Measurements from ENCODE around the gene DYRK2.
A peak's percentile ranks its signal among the peaks of the same experiment; 100 is the strongest.

DYRK2 gene

DNA sequence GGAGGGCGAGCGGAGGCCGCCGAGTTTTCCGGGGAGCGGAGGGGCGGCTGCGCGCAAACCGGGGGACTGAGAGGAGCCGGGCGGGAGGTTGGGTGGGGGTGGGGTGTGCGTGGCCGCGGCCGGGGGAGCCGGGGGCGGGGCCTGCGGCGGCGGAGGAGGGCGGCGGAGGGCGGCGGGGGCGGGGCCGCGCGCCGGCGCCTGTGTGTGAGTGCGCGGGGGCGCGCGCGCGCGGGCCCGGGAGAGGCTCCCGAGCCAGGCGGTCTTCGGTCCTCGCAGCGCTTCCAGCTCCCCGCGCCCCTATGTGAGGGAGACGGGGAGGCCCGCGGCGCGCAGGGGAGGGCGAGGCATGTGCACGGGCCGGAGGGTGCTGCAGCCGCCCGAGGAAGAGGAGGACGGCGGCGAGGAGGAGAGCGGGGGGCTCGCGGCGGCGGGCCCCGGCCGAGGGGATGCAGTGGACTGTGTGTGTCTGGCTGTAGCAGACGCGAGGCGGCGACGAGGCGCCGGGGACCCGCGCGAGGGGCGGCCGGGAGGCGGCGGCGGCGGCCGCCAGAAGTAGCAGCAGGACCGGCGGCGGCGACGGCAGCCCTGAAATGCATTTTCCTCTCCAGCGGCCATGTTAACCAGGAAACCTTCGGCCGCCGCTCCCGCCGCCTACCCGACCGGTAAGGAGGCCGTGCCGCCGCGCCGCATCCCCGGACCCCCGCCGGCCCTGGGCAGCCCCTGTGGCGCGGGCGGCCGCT is at the start of gene DYRK2:
Gene DYRK2 (plus strand): TSS at position 225 of the 740 bp plus-strand sequence. CDS start 389 bp downstream, at position 614.
- peak within 1 kb of the TSS; percentile 83 for H3K4me3 ChIP-seq (ENCODE audit: low read depth, low read length)
- TF ChIP-seq, protein P1, sequence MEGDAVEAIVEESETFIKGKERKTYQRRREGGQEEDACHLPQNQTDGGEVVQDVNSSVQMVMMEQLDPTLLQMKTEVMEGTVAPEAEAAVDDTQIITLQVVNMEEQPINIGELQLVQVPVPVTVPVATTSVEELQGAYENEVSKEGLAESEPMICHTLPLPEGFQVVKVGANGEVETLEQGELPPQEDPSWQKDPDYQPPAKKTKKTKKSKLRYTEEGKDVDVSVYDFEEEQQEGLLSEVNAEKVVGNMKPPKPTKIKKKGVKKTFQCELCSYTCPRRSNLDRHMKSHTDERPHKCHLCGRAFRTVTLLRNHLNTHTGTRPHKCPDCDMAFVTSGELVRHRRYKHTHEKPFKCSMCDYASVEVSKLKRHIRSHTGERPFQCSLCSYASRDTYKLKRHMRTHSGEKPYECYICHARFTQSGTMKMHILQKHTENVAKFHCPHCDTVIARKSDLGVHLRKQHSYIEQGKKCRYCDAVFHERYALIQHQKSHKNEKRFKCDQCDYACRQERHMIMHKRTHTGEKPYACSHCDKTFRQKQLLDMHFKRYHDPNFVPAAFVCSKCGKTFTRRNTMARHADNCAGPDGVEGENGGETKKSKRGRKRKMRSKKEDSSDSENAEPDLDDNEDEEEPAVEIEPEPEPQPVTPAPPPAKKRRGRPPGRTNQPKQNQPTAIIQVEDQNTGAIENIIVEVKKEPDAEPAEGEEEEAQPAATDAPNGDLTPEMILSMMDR (IDR thresholded peaks at IDR 0.05; ENCODE audit: low read depth, low read length) = no peak

DNA sequence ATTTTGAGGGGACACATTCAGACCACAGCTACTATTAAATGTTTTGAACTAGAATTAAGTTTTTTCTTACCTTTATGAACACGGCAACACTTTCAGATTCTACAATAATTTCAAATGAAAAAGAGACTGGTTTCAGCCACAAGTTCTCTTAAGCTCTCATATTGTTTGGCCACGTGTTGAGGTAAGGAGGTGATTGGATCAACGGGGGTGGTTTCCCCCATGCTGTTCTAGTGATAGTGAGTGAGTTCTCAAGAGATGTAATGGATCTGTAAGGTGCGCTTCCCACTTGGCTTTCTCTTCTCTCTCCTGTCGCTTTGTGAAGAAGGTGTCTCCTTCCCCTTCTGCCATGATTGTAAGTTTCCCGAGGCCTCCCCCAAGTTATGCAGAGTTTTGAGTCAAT is 48.9 kb upstream of the DYRK2 start:
- TF ChIP-seq, protein P1 (IDR thresholded peaks at IDR 0.05; ENCODE audit: low read depth, low read length) = no peak
- no peak overlapping the region for H3K4me3 ChIP-seq (ENCODE audit: low read depth, low read length)

DNA sequence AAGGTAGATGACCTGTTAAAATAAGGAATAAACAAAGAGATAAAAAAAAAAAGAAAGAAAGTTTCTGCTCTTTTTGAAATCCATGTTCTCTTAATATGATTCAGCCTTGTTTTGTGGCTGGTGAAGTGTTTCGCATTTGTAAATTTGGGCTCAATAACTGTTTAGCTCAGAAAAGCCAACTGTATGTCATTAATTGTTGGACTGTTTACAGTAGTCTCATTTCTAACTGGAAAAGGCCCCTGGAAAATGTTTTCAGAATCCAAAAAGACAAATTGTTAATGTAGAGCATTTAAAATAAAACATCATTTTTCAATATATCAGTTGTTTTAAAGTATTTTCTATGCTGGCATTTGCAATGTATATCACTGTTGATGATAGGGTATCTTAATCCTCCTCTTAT is 47.4 kb upstream of the DYRK2 start:
- TF ChIP-seq, protein P1 (IDR thresholded peaks at IDR 0.05; ENCODE audit: low read depth, low read length) = no peak
- H3K4me3 ChIP-seq (ENCODE audit: low read depth, low read length) = no peak overlapping the region

DNA sequence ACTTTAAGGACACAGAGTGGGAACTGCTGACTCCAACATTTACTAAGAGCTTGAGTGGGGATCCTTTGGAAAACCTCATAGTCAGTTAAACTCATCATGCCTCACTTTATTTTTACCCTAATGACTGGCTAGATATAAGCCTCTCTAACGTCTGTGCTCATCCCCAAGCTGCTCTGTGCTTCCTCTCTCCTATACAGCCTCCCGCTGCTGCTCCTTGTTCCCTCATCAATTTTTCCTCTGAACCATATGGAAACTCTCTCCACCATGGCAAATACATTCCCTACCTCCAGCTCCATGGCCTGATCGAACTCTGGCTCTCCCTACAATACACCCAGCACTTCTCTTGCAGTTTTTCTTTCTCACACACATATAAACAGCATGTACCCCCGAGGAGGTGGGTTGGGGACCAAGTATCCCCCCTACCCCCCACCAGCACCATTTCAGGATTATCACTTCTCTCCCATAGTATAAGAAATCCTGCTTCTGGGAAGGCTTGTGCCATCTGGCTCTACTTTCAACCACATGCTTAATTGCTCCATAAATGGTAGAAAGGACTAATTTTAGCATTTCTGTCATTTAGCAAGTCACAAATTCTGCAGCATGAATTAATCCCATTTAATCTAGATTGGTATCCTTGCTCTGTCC is 39.2 kb upstream of the DYRK2 start:
- no peak overlapping the region for H3K4me3 ChIP-seq (ENCODE audit: low read depth, low read length)
- TF ChIP-seq, protein P1 (IDR thresholded peaks at IDR 0.05; ENCODE audit: low read depth, low read length) = no peak

DNA sequence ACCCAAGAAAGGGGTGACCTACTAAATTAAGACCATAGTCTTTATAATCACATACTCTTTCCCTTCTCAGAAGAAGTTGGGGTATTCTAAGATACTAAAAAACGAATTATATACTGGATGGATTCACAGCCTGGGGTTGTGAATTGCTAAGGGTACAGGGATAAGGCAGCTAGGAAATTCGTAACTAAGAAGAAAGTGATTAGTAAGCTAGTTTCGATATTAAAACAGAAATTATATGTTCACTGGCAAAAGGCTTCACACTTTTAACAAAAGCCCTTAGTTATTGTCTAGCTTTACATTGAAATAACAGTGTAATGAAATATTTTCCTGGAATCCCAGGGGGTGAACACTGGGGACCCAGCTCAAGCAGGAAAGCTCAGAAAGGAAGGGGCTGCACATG is 35.5 kb upstream of the DYRK2 start:
- H3K4me3 ChIP-seq (ENCODE audit: low read depth, low read length) = peak overlapping the region; percentile 48
- TF ChIP-seq, protein P1 (IDR thresholded peaks at IDR 0.05; ENCODE audit: low read depth, low read length) = no peak

DNA sequence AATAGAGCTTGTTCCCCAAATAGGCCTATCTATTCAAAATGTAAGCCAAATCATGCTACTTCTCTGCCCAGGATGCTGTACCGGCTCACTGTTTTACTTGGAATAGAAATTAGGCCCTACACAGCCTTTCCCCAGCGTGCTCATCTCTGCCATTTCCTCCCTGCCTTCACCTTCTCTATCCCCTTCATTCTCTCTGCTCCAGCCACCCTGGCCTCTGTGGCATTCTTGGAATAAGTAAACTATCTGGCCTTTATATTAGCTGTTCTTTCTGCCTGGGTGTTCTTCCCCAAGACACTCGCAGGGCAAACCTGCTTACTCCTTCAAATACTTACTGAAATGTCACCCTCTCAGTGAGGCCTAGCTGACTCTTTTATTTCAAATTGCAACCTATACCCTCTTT is 30.9 kb upstream of the DYRK2 start:
- no peak overlapping the region for H3K4me3 ChIP-seq (ENCODE audit: low read depth, low read length)
- TF ChIP-seq, protein P1 (IDR thresholded peaks at IDR 0.05; ENCODE audit: low read depth, low read length) = no peak

DNA sequence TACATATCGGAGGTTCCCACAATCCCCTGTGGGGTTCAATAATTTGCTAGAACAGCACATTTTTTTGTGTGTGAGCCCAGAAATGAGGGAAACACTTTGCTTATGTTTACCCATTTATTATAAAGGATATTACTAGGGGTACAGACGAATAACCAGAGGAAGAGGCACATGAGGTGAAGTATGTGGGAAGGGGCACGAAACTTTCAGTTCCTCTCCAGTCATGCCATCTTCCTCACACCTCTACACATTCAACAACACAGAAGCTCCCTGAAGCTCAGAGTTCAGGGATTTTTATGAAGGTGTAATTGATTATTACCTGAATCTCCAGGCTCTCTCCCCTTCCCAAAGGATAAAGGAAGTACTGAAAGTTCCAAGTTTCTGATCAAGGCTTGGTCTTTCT is 30.2 kb upstream of the DYRK2 start:
- no peak overlapping the region for H3K4me3 ChIP-seq (ENCODE audit: low read depth, low read length)
- TF ChIP-seq, protein P1 (IDR thresholded peaks at IDR 0.05; ENCODE audit: low read depth, low read length) = no peak

Data from WI38 (cell line).